Astrocyte (in vitro differentiated cells and primary cell): ENCODE measurements around the gene ZFHX3.

Experiments used
- EZH2 ChIP-seq: IDR thresholded peaks from 2 replicates; pipeline ENCODE4 v1.6.1; 2012; ENCODE audit warnings: mild to moderate bottlenecking, low read length, inconsistent platforms; ENCODE audit not compliant: insufficient read depth
- TF ChIP-seq, protein P1 (sequence below): IDR thresholded peaks from 2 replicates; pipeline ENCODE4 v1.5.1; 2011; ENCODE audit warnings: low read depth, mild to moderate bottlenecking, inconsistent platforms, low read length, moderate library complexity; ENCODE audit not compliant: insufficient read depth

DNA sequence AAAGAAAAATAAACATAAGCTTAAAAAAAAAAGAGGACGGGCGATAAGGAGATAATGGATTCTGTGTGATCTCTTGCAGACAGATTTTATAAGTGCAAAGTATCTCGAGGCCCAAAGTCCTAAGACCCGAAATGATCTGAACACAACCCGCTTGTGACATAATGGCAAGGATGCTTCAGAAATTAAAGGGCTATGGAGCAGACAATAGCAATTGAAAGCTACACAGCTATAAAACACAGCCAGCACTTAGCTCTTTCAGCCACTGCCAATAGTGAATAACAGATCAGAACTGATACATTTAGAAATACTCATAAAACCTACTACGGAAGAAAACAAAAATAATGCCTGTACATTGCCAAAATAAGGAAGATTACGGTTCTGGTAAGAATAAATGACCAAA is 117.5 kb downstream of the ZFHX3 start:
- TF ChIP-seq, protein P1, sequence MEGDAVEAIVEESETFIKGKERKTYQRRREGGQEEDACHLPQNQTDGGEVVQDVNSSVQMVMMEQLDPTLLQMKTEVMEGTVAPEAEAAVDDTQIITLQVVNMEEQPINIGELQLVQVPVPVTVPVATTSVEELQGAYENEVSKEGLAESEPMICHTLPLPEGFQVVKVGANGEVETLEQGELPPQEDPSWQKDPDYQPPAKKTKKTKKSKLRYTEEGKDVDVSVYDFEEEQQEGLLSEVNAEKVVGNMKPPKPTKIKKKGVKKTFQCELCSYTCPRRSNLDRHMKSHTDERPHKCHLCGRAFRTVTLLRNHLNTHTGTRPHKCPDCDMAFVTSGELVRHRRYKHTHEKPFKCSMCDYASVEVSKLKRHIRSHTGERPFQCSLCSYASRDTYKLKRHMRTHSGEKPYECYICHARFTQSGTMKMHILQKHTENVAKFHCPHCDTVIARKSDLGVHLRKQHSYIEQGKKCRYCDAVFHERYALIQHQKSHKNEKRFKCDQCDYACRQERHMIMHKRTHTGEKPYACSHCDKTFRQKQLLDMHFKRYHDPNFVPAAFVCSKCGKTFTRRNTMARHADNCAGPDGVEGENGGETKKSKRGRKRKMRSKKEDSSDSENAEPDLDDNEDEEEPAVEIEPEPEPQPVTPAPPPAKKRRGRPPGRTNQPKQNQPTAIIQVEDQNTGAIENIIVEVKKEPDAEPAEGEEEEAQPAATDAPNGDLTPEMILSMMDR: no peak
- no peak for TF ChIP-seq EZH2
